Gastrocnemius medialis (tissue), 4 donors: ENCODE measurements around the gene MTF1.
"Not testable (repeated sequence)": the region's sequence is repeated elsewhere in the genome, so short reads cannot be mapped to it uniquely, and the experiment has no call there.

Experiments
- CTCF ChIP-seq, 5 experiments: fragments of 450-650 bp in 3 of 5; fragments of 200-600 bp in 2 of 5; sonication (generic) in 2 of 5; IDR thresholded peaks in 4 of 5; conservative IDR thresholded peaks in 1 of 5; 1 replicate in 4 of 5; 2 replicates in 1 of 5; pipeline ENCODE4 v1.5.1; 2016 to 2019; ENCODE audit warnings: antibody characterized with exemption in 5 of 5, mild to moderate bottlenecking in 3 of 5, moderate library complexity in 3 of 5
- POLR2A ChIP-seq, 2 donors: fragments of 450-650 bp; IDR thresholded peaks; one replicate each; pipeline ENCODE4 v1.6.1; 2017; ENCODE audit warnings: antibody characterized with exemption in 2 of 2, mild to moderate bottlenecking in 2 of 2, moderate library complexity in 2 of 2

DNA sequence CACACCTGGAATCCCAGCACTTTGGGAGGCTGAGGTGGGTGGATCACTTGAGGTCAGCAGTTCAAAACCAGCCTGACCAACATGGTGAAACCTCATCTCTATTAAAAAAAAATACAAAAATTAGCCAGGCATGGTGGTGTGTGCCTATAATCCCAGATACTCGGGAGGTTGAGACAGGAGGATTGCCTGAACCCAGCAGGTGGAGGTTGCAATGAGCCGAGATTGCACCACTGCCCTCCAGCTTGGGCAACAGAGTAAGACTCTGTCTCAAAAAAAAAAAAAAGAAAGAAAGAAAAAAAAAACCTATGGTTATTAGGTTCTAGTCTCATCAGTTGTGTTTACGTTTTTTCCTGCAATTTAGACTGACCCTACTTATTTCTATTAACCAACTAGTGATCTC, 47.2 kb upstream of the MTF1 start:
- TF ChIP-seq POLR2A (IDR thresholded peaks at IDR 0.05); CTCF (IDR thresholded peaks at IDR 0.05 in 4 of 5, conservative IDR thresholded peaks at IDR 0.05 in 1 of 5): not testable (repeated sequence)
